Measurements from ENCODE around the gene SLX4IP.
"Not testable (repeated sequence)": the region's sequence is repeated elsewhere in the genome, so short reads cannot be mapped to it uniquely, and the experiment has no call there.

SLX4IP gene

DNA sequence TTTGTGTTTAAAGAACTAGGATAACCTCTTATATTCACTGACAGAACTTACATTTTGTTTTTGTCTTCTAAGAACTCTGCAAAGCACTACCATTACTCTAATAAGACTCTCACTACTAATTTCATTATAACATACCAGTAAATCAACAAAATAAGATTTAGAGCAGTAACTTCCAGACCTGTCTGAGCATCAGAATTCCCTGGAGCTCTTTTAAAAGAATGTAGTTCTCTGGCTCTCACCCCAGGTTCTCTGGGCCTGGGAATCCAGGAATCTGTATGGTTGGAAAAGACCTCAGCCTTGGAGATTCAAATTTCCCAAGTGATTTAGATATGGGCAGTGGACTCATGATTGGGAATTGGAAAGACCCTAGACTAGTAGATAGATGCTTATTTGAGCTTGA lies 149.3 kb downstream of the SLX4IP start:
- no peak overlapping the region for H2BK15ac ChIP-seq (ENCODE audit: low read depth, poor library complexity, severe bottlenecking)
- no peaks in the 10 kb centered on the region for H3K36me3 ChIP-seq (ENCODE audit: control insufficient read depth in 1 of 2, insufficient read depth in 2 of 2, low read depth in 1 of 2, low read length in 2 of 2)
- no peak overlapping the region for H3K4ac ChIP-seq (ENCODE audit: low read depth in 1 of 2, low read length in 2 of 2)
- H3K4me2 ChIP-seq (ENCODE audit: low read length, poor library complexity, severe bottlenecking): no peak overlapping the region
- peaks cover 3% of the 10 kb centered on the region for H3K79me1 ChIP-seq (replicated peaks; ENCODE audit: low read length, poor library complexity, severe bottlenecking)
- H4K8ac ChIP-seq (ENCODE audit: low read length): no peak overlapping the region
- no peak overlapping the region for H3K27ac ChIP-seq (ENCODE audit: low read length, poor library complexity, severe bottlenecking)
- no peak overlapping the region for H3K23ac ChIP-seq (ENCODE audit: low read length in 2 of 2)
- H3K14ac ChIP-seq (ENCODE audit: low read length in 2 of 2): no peak overlapping the region
- H3K9ac ChIP-seq (ENCODE audit: low read length): no peak overlapping the region
- no peak overlapping the region for H2BK12ac ChIP-seq (ENCODE audit: low read length in 2 of 2)
- no peak overlapping the region for H2BK120ac ChIP-seq (ENCODE audit: low read depth, low read length)
- no peaks in the 10 kb centered on the region for H3K27me3 ChIP-seq (ENCODE audit: control insufficient read depth in 1 of 2, insufficient read depth in 1 of 2, low read length in 2 of 2)
- no peak overlapping the region for H3K18ac ChIP-seq (ENCODE audit: low read depth in 1 of 2, low read length in 2 of 2)
- H3K9me3 ChIP-seq (ENCODE audit: control insufficient read depth, low read length): no peaks in the 10 kb centered on the region
- H2AFZ ChIP-seq (ENCODE audit: low read depth, low read length): no peak overlapping the region
- no peak overlapping the region for H4K91ac ChIP-seq (ENCODE audit: low read length)
- H2BK5ac ChIP-seq (ENCODE audit: low read depth, low read length, poor library complexity, severe bottlenecking): no peak overlapping the region
- peaks cover 7% of the 10 kb centered on the region for H3K4me1 ChIP-seq (ENCODE audit: control insufficient read depth, insufficient read depth, low read depth, low read length)
- H3K4me3 ChIP-seq (ENCODE audit: insufficient read depth in 1 of 2, low read depth in 1 of 2, low read length in 2 of 2): no peak overlapping the region
- H2AK5ac ChIP-seq (ENCODE audit: low read length, severe bottlenecking): no peak overlapping the region
- no peak for DNase-seq

DNA sequence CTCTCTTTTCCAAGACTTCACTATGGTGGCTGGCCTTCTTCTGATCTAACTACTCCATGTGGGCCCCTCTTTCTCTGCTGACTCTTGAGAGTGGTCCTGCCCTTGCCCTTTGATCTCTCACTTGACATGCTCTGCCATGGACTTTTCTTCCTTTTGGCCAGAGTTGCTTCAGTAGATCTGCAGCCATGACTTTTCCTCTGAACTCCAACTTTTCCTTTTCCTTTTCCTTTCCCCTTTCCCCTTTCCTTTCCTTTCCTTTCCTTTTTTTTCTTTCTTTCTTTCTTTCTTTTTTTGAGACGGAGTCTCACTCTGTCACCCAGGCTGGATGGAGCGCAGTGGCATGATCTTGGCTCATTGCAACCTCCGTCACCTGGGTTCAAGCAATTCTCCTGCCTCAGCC lies 150.2 kb downstream of the SLX4IP start:
- no peak overlapping the region for H2AK5ac ChIP-seq (ENCODE audit: low read length, severe bottlenecking)
- no peaks in the 10 kb centered on the region for H3K9me3 ChIP-seq (ENCODE audit: control insufficient read depth, low read length)
- no peak overlapping the region for H2BK120ac ChIP-seq (ENCODE audit: low read depth, low read length)
- no peak overlapping the region for H3K27ac ChIP-seq (ENCODE audit: low read length, poor library complexity, severe bottlenecking)
- no peaks in the 10 kb centered on the region for H3K36me3 ChIP-seq (ENCODE audit: control insufficient read depth in 1 of 2, insufficient read depth in 2 of 2, low read depth in 1 of 2, low read length in 2 of 2)
- DNase-seq: no peak
- H3K18ac ChIP-seq (ENCODE audit: low read depth in 1 of 2, low read length in 2 of 2): peak overlapping the region in 1 of 2 experiments; percentile 35
- no peak overlapping the region for H4K8ac ChIP-seq (ENCODE audit: low read length)
- H3K14ac ChIP-seq (ENCODE audit: low read length in 2 of 2): peak overlapping the region in 1 of 2 experiments; percentile 56
- no peaks in the 10 kb centered on the region for H3K27me3 ChIP-seq (ENCODE audit: control insufficient read depth in 1 of 2, insufficient read depth in 1 of 2, low read length in 2 of 2)
- H4K91ac ChIP-seq (ENCODE audit: low read length): no peak overlapping the region
- no peak overlapping the region for H2BK15ac ChIP-seq (ENCODE audit: low read depth, poor library complexity, severe bottlenecking)
- no peak overlapping the region for H3K9ac ChIP-seq (ENCODE audit: low read length)
- H3K4me2 ChIP-seq (ENCODE audit: low read length, poor library complexity, severe bottlenecking): no peak overlapping the region
- H2BK12ac ChIP-seq (ENCODE audit: low read length in 2 of 2): peak overlapping the region in 1 of 2 experiments; percentile 81
- 100% methylated on average over 3 of the region's 3 CpGs for WGBS
- peaks cover 3% of the 10 kb centered on the region for H3K79me1 ChIP-seq (replicated peaks; ENCODE audit: low read length, poor library complexity, severe bottlenecking)
- H2AFZ ChIP-seq (ENCODE audit: low read depth, low read length): no peak overlapping the region
- H3K4me1 ChIP-seq (ENCODE audit: control insufficient read depth, insufficient read depth, low read depth, low read length): peaks cover 7% of the 10 kb centered on the region
- H3K4me3 ChIP-seq (ENCODE audit: insufficient read depth in 1 of 2, low read depth in 1 of 2, low read length in 2 of 2): no peak overlapping the region
- peak overlapping the region in 1 of 2 experiments; percentile 47 for H3K4ac ChIP-seq (ENCODE audit: low read depth in 1 of 2, low read length in 2 of 2)
- H2BK5ac ChIP-seq (ENCODE audit: low read depth, low read length, poor library complexity, severe bottlenecking): no peak overlapping the region
- H3K23ac ChIP-seq (ENCODE audit: low read length in 2 of 2): no peak overlapping the region

DNA sequence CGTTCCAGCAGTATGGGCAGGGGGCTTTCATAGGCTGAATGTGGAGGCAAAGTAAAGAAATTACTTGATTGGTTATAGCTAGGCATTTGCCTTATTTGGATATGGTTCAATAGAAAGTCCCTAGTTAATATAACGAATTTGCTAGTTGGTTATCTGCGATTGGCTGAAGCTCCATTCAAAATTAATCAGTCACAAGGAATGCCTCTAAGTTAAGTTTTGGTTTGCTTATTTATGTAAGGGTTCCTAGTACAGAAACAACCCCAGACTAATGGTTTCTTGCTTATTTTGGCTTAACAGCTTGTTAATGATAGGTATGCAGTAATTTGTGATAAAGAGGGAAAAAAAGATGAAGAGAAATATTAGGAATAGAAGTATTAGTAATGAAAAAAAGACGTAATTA lies 151.2 kb downstream of the SLX4IP start:
- peaks cover 1% of the 10 kb centered on the region for H3K79me1 ChIP-seq (replicated peaks; ENCODE audit: low read length, poor library complexity, severe bottlenecking)
- no peak overlapping the region for H2AK5ac ChIP-seq (ENCODE audit: low read length, severe bottlenecking)
- no peak for DNase-seq
- no peak overlapping the region for H3K4me3 ChIP-seq (ENCODE audit: insufficient read depth in 1 of 2, low read depth in 1 of 2, low read length in 2 of 2)
- H4K8ac ChIP-seq (ENCODE audit: low read length): no peak overlapping the region
- H3K9me3 ChIP-seq (ENCODE audit: control insufficient read depth, low read length): no peaks in the 10 kb centered on the region
- no peak overlapping the region for H2BK15ac ChIP-seq (ENCODE audit: low read depth, poor library complexity, severe bottlenecking)
- H3K36me3 ChIP-seq (ENCODE audit: control insufficient read depth in 1 of 2, insufficient read depth in 2 of 2, low read depth in 1 of 2, low read length in 2 of 2): no peaks in the 10 kb centered on the region
- 98% methylated on average over 3 of the region's 4 CpGs for WGBS
- no peak overlapping the region for H3K18ac ChIP-seq (ENCODE audit: low read depth in 1 of 2, low read length in 2 of 2)
- no peak overlapping the region for H2BK120ac ChIP-seq (ENCODE audit: low read depth, low read length)
- H2AFZ ChIP-seq (ENCODE audit: low read depth, low read length): no peak overlapping the region
- H3K27me3 ChIP-seq (ENCODE audit: control insufficient read depth in 1 of 2, insufficient read depth in 1 of 2, low read length in 2 of 2): no peaks in the 10 kb centered on the region
- no peak overlapping the region for H3K14ac ChIP-seq (ENCODE audit: low read length in 2 of 2)
- H3K9ac ChIP-seq (ENCODE audit: low read length): no peak overlapping the region
- H3K4me1 ChIP-seq (ENCODE audit: control insufficient read depth, insufficient read depth, low read depth, low read length): peaks cover 5% of the 10 kb centered on the region
- H3K4me2 ChIP-seq (ENCODE audit: low read length, poor library complexity, severe bottlenecking): no peak overlapping the region
- H2BK5ac ChIP-seq (ENCODE audit: low read depth, low read length, poor library complexity, severe bottlenecking): no peak overlapping the region
- no peak overlapping the region for H3K23ac ChIP-seq (ENCODE audit: low read length in 2 of 2)
- H2BK12ac ChIP-seq (ENCODE audit: low read length in 2 of 2): no peak overlapping the region
- H3K4ac ChIP-seq (ENCODE audit: low read depth in 1 of 2, low read length in 2 of 2): no peak overlapping the region
- H3K27ac ChIP-seq (ENCODE audit: low read length, poor library complexity, severe bottlenecking): no peak overlapping the region
- no peak overlapping the region for H4K91ac ChIP-seq (ENCODE audit: low read length)

DNA sequence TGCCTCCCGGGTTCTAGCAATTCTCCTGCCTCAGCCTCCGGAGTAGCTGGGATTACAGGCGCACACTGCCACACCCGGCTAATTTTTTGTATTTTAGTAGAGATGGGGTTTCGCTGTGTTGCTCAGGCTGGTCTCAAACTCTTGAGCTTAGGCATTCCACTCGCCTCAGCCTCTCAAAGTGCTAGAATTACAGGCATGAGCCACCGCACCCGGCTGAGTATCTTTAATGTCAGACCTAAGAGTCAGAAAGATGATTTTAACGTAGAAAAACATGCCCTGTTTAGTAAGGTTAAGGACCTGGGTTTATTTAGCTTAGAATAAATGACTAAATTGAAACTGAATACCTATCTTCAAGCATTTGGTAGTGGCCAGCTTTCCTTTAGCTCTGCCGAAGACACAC lies 155.3 kb downstream of the SLX4IP start:
- not testable (repeated sequence) for H3K23ac ChIP-seq (ENCODE audit: low read length in 2 of 2); H3K79me1 ChIP-seq (replicated peaks; ENCODE audit: low read length, poor library complexity, severe bottlenecking); H3K27me3 ChIP-seq (ENCODE audit: control insufficient read depth in 1 of 2, insufficient read depth in 1 of 2, low read length in 2 of 2); H2AK5ac ChIP-seq (ENCODE audit: low read length, severe bottlenecking); H3K4me3 ChIP-seq (ENCODE audit: insufficient read depth in 1 of 2, low read depth in 1 of 2, low read length in 2 of 2); H2AFZ ChIP-seq (ENCODE audit: low read depth, low read length); H3K9me3 ChIP-seq (ENCODE audit: control insufficient read depth, low read length); H3K9ac ChIP-seq (ENCODE audit: low read length); H3K4ac ChIP-seq (ENCODE audit: low read depth in 1 of 2, low read length in 2 of 2); H3K4me2 ChIP-seq (ENCODE audit: low read length, poor library complexity, severe bottlenecking); H3K18ac ChIP-seq (ENCODE audit: low read depth in 1 of 2, low read length in 2 of 2); H2BK15ac ChIP-seq (ENCODE audit: low read depth, poor library complexity, severe bottlenecking); H2BK5ac ChIP-seq (ENCODE audit: low read depth, low read length, poor library complexity, severe bottlenecking); H2BK12ac ChIP-seq (ENCODE audit: low read length in 2 of 2); H4K91ac ChIP-seq (ENCODE audit: low read length); H3K27ac ChIP-seq (ENCODE audit: low read length, poor library complexity, severe bottlenecking); H4K8ac ChIP-seq (ENCODE audit: low read length); DNase-seq; H3K36me3 ChIP-seq (ENCODE audit: control insufficient read depth in 1 of 2, insufficient read depth in 2 of 2, low read depth in 1 of 2, low read length in 2 of 2); H3K14ac ChIP-seq (ENCODE audit: low read length in 2 of 2); H3K4me1 ChIP-seq (ENCODE audit: control insufficient read depth, insufficient read depth, low read depth, low read length); H2BK120ac ChIP-seq (ENCODE audit: low read depth, low read length)
- 98% methylated on average over 8 of the region's 10 CpGs for WGBS
